ENCODE measurements around the gene KLHL29. TPM values are rescaled to one million over a fixed set of nuclear protein-coding genes. Genes with fewer than 3 reads are reported as not detected.
A peak's percentile ranks its signal among the peaks of the same experiment; 100 is the strongest.

KLHL29 gene
- total RNA-seq, 2 donors from 2014 or later = 2.0 to 4.2 TPM

DNA sequence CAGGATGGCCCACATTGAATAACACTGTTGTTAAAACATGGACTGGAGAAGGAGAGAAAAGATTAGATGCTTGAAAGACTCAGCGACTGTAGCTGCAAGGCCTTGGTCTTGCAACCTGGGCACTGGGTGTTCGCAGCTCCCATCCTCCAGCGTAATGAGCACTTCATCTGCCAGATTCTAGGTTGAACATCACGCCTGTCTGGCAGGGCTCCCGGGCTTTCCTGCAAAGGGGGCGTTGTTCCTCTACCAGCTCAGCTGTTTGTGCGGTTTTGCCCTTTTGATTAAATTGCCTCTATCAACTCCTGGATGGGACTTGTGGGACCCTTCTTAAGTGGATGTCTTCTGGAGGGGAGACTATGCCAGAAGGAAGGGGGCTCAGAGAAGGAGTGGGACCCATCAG lies 215.4 kb downstream of the KLHL29 start:
- no peak for TF ChIP-seq CTCF (IDR thresholded peaks at IDR 0.05)
- Histone ChIP-seq H3K4me3 (no peak overlapping the region), H3K36me3 (no peaks in the 10 kb centered on the region), H3K9me3 (no peaks in the 10 kb centered on the region), H3K27me3 (no peaks in the 10 kb centered on the region), H3K4me1 (peaks cover 0 to 15% of the 10 kb centered on the region in 2 donors), H3K27ac (no peak overlapping the region)
- DNase-seq (ENCODE audit: low spot score) = no peak

DNA sequence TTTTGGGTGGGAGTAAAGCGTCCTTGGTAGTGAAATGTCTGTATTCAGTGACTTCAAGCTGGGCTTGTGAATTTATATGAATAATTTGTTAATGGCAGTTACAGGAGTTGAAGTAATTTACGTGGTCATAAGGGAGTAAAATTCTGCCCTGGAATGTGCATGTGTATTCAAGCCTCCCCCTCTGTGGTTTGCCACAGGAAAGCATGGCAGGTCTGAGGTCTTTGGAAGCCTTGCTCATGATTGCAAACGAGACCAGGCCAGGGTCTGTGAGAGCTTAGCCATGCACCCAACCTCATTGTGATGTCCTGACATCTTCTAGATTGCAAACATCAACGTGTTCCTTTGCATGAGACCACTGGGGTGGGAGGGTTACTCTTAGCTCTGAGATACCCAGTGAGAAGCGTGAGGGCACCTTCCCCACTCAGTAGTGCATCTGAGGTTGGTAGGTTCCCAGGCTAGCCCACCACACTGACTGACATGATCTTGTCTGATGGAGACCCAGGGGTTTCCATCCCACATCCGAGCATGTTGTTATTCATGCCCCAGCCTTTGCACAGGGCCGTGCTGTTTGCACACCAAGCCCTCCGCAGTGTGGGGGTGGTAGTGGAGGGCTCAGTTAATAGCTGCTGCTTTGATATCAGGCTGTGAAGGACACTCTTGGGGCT lies 216.5 kb downstream of the KLHL29 start:
- H3K4me1 ChIP-seq = peaks cover 0 to 4% of the 10 kb centered on the region in 2 donors
- peaks cover 2% of the 10 kb centered on the region in 2 donors for H3K9me3 ChIP-seq
- no peak overlapping the region for H3K4me3 ChIP-seq
- no peak for DNase-seq (ENCODE audit: low spot score)
- no peak for TF ChIP-seq CTCF (IDR thresholded peaks at IDR 0.05)
- peak overlapping the region in 1 of 2 donors; percentile 29 for H3K27ac ChIP-seq
- no peaks in the 10 kb centered on the region for H3K27me3 ChIP-seq
- no peaks in the 10 kb centered on the region for H3K36me3 ChIP-seq

DNA sequence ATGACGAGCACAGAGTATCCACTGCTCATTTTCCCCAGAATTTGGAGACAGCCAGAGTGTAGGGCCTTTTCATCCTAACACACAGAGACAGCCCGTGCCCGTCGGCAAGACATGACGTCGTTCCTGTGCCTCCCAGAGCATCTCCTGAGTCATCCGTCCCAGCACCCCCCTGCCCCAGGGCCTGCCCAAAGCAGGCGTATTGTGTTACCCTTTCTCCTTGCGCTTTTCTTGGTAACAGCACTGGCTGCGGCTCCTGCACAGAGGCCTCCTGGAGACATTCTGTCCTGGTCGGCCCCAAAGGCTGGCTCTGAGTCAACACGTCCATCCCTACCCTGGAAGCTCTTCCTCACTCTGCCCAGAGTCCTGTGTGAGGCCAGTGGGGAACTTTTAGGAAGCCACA lies 217.1 kb downstream of the KLHL29 start:
- Histone ChIP-seq H3K36me3 (no peaks in the 10 kb centered on the region), H3K27ac (peak overlapping the region in 1 of 2 donors; percentile 29), H3K27me3 (no peaks in the 10 kb centered on the region), H3K4me3 (no peak overlapping the region), H3K4me1 (no peaks in the 10 kb centered on the region), H3K9me3 (peaks cover 6 to 9% of the 10 kb centered on the region in 2 donors)
- no peak for TF ChIP-seq CTCF (IDR thresholded peaks at IDR 0.05)
- DNase-seq (ENCODE audit: low spot score) = no peak

DNA sequence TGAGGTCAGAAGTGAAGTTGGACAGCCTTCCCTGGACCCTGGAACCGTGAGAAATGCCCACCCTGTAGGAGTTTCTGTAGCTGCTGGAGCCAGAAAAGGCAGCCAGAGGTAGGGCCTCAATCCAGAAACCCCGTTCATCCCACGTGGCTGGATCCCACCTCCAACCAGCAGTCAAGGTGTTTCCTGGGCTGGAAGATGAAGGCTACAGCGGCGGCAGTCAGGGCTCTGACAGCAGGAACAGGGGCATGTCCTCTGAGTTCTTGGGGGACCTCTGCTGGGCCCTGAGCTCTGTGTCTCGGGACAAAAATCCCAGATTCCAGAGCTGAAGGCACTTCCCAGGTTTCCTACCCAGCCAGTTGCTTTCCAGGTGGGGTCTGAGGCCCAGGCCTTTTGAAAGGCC lies 218.2 kb downstream of the KLHL29 start:
- no peak for DNase-seq (ENCODE audit: low spot score)
- no peaks in the 10 kb centered on the region for H3K27me3 ChIP-seq
- TF ChIP-seq CTCF (IDR thresholded peaks at IDR 0.05) = no peak
- no peaks in the 10 kb centered on the region for H3K36me3 ChIP-seq
- peaks cover 6 to 9% of the 10 kb centered on the region in 2 donors for H3K9me3 ChIP-seq
- no peak overlapping the region for H3K27ac ChIP-seq
- no peaks in the 10 kb centered on the region for H3K4me1 ChIP-seq
- no peak overlapping the region for H3K4me3 ChIP-seq

DNA sequence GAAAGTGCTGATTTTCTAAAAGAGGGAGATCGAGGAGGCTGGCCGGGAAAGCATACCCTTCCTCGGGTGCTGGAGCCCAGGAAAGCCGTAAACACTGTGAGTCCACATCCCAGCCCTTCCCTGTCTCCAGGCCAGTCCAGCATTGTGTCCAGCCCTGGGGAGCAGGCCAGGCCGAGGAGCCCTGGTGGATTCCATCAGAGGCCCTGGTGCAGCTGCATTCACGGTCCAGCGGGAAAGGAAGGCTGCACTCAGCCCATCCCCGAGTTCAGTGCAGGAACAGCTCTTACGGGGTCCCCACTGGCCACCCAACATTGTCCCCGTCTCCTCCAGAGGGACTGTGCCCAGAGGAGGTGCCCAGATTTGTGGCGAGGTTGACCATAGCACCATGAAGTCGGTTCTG lies 218.6 kb downstream of the KLHL29 start:
- H3K27ac ChIP-seq = no peak overlapping the region
- no peak for DNase-seq (ENCODE audit: low spot score)
- H3K27me3 ChIP-seq = no peaks in the 10 kb centered on the region
- H3K36me3 ChIP-seq = no peaks in the 10 kb centered on the region
- no peak for TF ChIP-seq CTCF (IDR thresholded peaks at IDR 0.05)
- peaks cover 6 to 9% of the 10 kb centered on the region in 2 donors for H3K9me3 ChIP-seq
- H3K4me1 ChIP-seq = no peaks in the 10 kb centered on the region
- H3K4me3 ChIP-seq = no peak overlapping the region

- no peak for TF ChIP-seq CTCF (IDR thresholded peaks at IDR 0.05)
- no peak for DNase-seq (ENCODE audit: low spot score)
Observed at GRCh38 chr2:23604731-23605130, 219.8 kb downstream of the KLHL29 start.

More at GRCh38 chr2:23604731-23605130, 219.8 kb downstream of the KLHL29 start:
- H3K9me3 ChIP-seq = peaks cover 6 to 9% of the 10 kb centered on the region in 2 donors
- no peaks in the 10 kb centered on the region for H3K36me3 ChIP-seq
- no peak overlapping the region for H3K27ac ChIP-seq
- no peaks in the 10 kb centered on the region for H3K4me1 ChIP-seq
- no peaks in the 10 kb centered on the region for H3K27me3 ChIP-seq
- H3K4me3 ChIP-seq = no peak overlapping the region
